ENCODE measurements around the gene KCNT2. TPM values are rescaled to one million over a fixed set of nuclear protein-coding genes. Genes with fewer than 3 reads are reported as not detected.

KCNT2 gene
- total and polyA plus RNA-seq, 2 of the 8 experiments (the other 6 are each of a cell fraction or from before 2014, with no cell fraction given) = 2.3 to 10.2 TPM

DNA sequence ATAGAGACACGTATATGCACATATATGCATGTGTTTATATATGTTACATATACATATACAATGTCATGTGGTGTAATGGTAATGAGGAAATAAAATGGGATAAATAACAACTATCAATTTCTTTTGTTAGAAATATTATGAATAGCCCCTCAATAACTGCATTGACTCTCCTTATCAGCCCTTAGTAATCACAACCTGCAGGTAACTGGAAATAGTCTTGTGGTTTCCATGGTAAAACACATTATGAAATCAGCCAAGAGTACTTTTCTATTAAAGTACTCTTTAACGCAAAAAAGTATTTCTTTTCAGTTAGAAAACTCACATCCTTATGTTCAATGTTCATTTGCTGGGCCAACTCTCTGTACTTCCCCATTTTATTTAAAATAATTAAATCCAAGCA is 105.8 kb downstream of the KCNT2 start:
- peaks cover 0 to 30% of the 10 kb centered on the region in 2 experiments; a peak in 2 of 4 replicates for H3K79me2 ChIP-seq (ENCODE audit: control insufficient read depth in 1 of 2, insufficient read depth in 2 of 2, low read length in 2 of 2)
- no peaks in the 10 kb centered on the region for H3K9me3 ChIP-seq (ENCODE audit: insufficient read depth in 2 of 2, low read depth in 1 of 2, low read length in 1 of 2)
- H3K18ac ChIP-seq (ENCODE audit: extremely low read depth, low read length) = no peak overlapping the region
- no peak overlapping the region for H3K14ac ChIP-seq (ENCODE audit: insufficient read length)
- H3K36me3 ChIP-seq (ENCODE audit: control insufficient read depth in 2 of 4, insufficient read depth in 4 of 4, low read length in 3 of 4) = no peaks in the 10 kb centered on the region
- no peak overlapping the region for H4K8ac ChIP-seq (ENCODE audit: extremely low read depth, insufficient read depth, low read length)
- H4K91ac ChIP-seq (replicated peaks; ENCODE audit: insufficient read length, low read length) = no peak overlapping the region
- TF ChIP-seq RBBP5 (IDR thresholded peaks at IDR 0.05; ENCODE audit: borderline replicate concordance, low read depth, low read length) = no peak
- TF ChIP-seq CBX5 (IDR thresholded peaks at IDR 0.05; ENCODE audit: low read depth, low read length) = no peak
- no peak for TF ChIP-seq RAD21 (IDR thresholded peaks at IDR 0.05 in 1 of 2, conservative IDR thresholded peaks at IDR 0.05 in 1 of 2; ENCODE audit: low read depth in 2 of 2, low read length in 2 of 2)
- no peak for TF ChIP-seq BCL11A (IDR thresholded peaks at IDR 0.05; ENCODE audit: low read depth in 2 of 2, low read length in 2 of 2)
- TF ChIP-seq HDAC6 (IDR thresholded peaks at IDR 0.05; ENCODE audit: low read depth, low read length) = no peak
- TF ChIP-seq TAF1 (IDR thresholded peaks at IDR 0.05; ENCODE audit: low read depth, low read length) = no peak
- no peak for TF ChIP-seq MAFK (IDR thresholded peaks at IDR 0.05; ENCODE audit: low read depth, low read length)
- TF ChIP-seq FOSL1 (IDR thresholded peaks at IDR 0.05; ENCODE audit: insufficient read depth, low read depth, low read length) = no peak
- no peak for TF ChIP-seq JUND (IDR thresholded peaks at IDR 0.05; ENCODE audit: low read length)
- H2BK12ac ChIP-seq (ENCODE audit: low read depth, low read length) = no peak overlapping the region
- no peaks in the 10 kb centered on the region for H3K23me2 ChIP-seq (ENCODE audit: low read depth, low read length)
- no peaks in the 10 kb centered on the region for H3K4me1 ChIP-seq (replicated peaks in 1 of 4; ENCODE audit: control insufficient read depth in 3 of 4, insufficient read depth in 4 of 4, low read length in 3 of 4)
- ChIA-PET POLR2A (ENCODE audit: partially characterized antibody) (interaction anchor here (0.7 kb wide), 1 partner anchor 25 kb away, joined by 3 read pairs; no protein-coding TSS in a partner anchor), CTCF (ENCODE audit: partially characterized antibody) (no interaction called here)
- H3K9ac ChIP-seq (replicated peaks in 1 of 4; ENCODE audit: extremely low read depth in 1 of 4, low read depth in 3 of 4, low read length in 3 of 4) = no peak overlapping the region
- H3K4ac ChIP-seq (replicated peaks; ENCODE audit: insufficient read length, low read depth, low read length) = no peak overlapping the region
- no peak overlapping the region for H2AK5ac ChIP-seq (ENCODE audit: low read depth, low read length)
- H3K4me2 ChIP-seq (ENCODE audit: insufficient read depth in 1 of 2, low read depth in 2 of 2, low read length in 2 of 2) = no peak overlapping the region
- H3K4me3 ChIP-seq (ENCODE audit: extremely low read depth in 1 of 4, insufficient read depth in 2 of 4, low read depth in 3 of 4, low read length in 4 of 4) = no peak overlapping the region
- FAIRE-seq (no peak), DNase-seq (ENCODE audit: low read depth in 1 of 2, low spot score in 2 of 2) (no peak)
- no peak overlapping the region for H2BK15ac ChIP-seq (ENCODE audit: low read length)
- no peak overlapping the region for H3K27ac ChIP-seq (ENCODE audit: low read depth, low read length)
- H3K79me1 ChIP-seq (ENCODE audit: low read depth, low read length) = no peaks in the 10 kb centered on the region
- peaks cover 0 to 3% of the 10 kb centered on the region in 2 experiments for H4K20me1 ChIP-seq (replicated peaks in 1 of 2; ENCODE audit: control insufficient read depth in 1 of 2, insufficient read depth in 2 of 2, low read length in 2 of 2)
- 96% methylated on average over 2 of the region's 2 CpGs; no CpG with 5 or more reads in 1 of the 2 experiments for WGBS, 2 experiments (ENCODE audit: extremely low coverage in 1 of 2, insufficient coverage in 1 of 2, insufficient read length in 1 of 2, insufficient replicate concordance in 2 of 2, low coverage in 1 of 2, low lambda C conversion rate in 2 of 2, missing lambda C conversion rate in 1 of 2)
- H3K56ac ChIP-seq (replicated peaks; ENCODE audit: insufficient read length, low read depth, low read length) = no peak overlapping the region
- H2BK20ac ChIP-seq (ENCODE audit: low read length) = no peak overlapping the region
- H3K27me3 ChIP-seq (replicated peaks in 1 of 4; ENCODE audit: control insufficient read depth in 3 of 4, extremely low read depth in 1 of 4, insufficient read depth in 3 of 4, low read length in 3 of 4) = no peaks in the 10 kb centered on the region
- no peak overlapping the region for H2AFZ ChIP-seq (ENCODE audit: low read length)
- no peak overlapping the region for H4K5ac ChIP-seq (ENCODE audit: insufficient read length, low read depth, low read length)
- H2BK120ac ChIP-seq (replicated peaks; ENCODE audit: low read depth, low read length) = no peak overlapping the region
- no peak overlapping the region for H2BK5ac ChIP-seq (ENCODE audit: low read depth, low read length)
- H3K23ac ChIP-seq (ENCODE audit: insufficient read length) = no peak overlapping the region

All from H1 (cell line).